ENCODE measurements around the gene CCHCR1.

CCHCR1 gene

GRCh38 chr6:31161216-31162126 is 3.9 kb upstream of the CCHCR1 start:
- no peak for DNase-seq

- DNase-seq, result no peak
These were observed 1.6 kb upstream of the CCHCR1 start for GRCh38 chr6:31158863-31159855.

DNA sequence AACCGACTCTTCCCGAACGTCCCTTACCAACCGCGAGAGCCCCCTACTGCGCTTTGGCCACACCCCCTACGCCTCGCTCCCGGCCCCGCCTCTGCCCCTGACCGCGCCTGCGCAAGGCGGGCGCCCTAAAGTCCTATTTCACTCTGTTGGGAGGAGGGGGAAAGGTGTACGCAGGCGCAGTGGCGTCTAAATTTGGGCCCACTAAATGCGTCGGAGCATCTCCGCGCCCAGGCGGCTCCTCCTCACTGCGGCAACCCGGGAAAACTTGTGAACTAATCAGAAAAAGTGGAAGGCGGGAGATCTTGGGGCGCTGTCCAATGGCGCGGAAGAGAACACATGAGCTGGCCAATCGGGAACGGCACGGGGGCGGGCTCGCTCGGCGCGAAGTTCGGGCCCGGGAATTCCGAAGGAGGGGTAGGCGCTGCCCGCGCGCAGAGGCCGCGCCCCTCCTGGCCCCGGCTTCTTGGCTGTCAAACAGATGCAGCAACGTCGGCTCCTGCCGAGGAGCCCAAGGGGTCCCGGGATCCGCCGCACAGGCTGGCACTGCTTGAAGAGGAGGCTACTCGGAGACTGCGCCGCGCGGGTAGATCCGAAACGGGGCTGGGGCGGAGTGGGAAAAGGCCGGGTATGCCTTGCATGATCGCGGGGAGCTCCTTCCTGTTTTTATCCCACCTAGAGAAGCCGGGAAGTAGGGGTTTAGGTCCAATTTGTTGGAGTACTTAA is 699 bp upstream of the CCHCR1 start, which contains the start of gene TCF19:
Gene TCF19, plus strand, starts transcription at position 450 of the 723 bp plus-strand sequence. CDS start 881 bp downstream, outside the sequence.
- DNase-seq, result peak; percentile 98

GRCh38 chr6:31156641-31157040 is 961 bp downstream of the CCHCR1 start:
- no peak for DNase-seq

DNA sequence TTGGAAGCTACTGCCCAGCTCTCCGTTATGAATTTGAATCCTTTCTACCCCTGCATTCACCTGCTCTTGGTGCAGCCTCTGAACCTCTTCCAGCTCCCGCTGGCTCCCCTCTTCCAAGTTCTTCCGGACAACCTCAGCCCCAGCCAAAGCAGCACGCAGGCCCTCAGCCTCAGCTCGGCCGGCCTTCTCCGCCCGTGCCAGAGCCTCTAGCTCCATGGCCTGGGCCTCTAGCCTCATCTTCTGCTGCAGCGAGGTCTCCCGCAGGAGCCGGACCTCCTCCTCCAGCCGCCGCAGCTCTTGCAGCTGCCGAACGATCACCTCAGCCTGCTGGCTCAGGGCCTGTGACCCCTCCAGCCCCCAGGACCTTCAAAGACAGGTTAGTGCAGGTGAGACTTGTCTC is 3.2 kb downstream of the CCHCR1 start:
- no peak for DNase-seq

DNA sequence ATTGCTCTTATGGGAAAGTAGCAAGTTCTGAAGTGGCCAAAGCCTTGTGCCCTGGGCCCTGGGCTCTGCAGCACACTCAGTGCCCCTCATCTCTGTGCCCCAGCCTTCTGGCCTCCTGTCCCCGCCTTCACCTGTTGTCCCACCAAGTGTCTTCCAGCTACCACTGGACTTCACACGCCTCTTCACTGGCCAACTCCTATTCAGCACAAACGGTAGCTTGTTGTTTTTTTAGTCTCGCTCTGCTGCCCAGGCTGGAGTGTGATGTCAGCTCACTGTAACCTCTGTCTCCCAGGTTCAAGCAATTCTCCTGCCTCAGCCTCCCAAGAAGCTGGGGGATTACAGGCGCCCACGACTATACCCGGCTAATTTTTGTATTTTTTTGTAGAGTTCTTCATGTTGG is 4.8 kb downstream of the CCHCR1 start:
- no peak for DNase-seq

DNA sequence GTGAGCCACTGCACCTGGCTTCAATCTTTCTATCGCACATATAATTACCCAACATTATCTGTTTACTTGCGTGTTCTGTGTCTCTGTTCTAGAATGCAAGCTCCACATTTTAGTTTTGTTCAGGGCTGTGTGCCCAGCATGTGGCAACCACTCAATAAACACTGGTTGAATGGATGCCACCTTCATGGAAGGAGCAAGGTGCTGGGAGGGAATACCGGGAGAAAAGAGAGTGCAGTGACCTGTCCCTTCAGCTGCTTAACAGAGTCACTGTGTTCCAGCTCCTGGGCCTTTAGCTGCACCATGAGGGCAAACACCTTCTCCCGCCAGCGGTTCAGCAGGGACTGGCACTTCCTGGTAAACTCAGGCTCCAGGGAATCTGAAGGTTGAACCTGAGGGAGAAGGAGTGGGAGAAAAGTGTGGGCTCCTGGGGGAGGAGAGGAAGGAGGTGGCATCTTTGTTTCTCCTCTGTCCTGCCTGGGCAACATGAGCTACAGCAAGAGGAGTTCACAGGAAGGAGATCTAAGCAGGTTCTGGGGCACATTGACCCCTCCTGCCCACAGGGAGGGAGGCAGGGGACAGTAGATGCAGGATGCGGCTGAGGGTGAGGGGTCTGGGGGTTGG is 7.7 kb downstream of the CCHCR1 start:
- no peak for DNase-seq

- DNase-seq, result no peak
These were observed 12.2 kb downstream of the CCHCR1 start for GRCh38 chr6:31145386-31145785.

GRCh38 chr6:31144970-31145340 is 12.6 kb downstream of the CCHCR1 start:
- DNase-seq, result no peak

DNA sequence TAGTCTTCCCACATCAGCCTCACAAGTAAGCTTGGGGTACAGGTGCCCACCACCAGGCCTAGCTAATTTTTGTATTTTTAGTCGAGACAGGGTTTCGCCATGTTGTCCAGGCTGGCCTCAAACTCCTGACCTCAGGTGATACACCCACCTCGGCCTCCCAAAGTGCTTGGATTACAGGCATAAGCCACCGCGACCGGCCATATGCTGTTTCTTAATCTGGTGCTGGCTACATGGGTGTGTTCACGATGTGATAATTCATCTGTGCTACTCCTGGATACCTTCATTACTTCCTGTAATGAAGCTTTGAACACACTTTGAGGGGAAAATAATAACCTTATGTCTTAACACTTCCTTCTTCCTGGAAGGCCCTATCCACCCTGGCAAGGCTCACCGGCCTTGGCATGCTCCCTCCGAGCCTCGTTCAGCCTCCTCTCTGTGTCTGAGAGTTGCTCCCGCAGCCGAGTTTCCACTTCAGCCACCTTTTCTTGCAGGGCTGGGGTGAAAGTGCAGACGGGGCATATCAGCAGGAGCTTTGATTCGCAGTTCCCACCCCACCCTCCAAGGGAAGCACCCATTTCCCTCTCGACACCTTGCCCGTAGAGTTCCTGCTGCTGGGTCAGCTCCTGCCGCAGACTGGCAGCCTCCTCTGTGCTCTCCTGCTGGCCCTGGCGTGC is 13.2 kb downstream of the CCHCR1 start:
- no peak for DNase-seq

DNA sequence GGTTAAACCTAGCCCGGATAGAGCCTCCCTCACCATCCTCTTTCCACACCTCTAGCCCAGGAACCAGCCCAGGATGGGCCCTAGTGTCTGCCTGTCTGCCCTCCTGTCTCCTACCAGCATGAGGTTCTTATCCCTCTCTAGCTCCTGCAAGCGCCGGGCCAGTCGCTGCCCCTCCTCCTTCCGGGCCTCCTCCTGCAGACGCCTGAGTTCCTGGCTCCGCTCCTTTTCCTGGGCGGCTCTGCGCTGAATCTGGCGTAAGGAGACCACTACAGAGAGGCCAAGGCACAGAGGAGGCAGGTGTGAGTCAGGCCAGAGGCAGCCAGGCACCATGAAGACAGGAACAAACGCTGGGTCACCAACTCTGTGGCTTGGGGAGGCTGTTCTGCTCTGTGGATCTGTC is 14.5 kb downstream of the CCHCR1 start:
- DNase-seq, result no peak

GRCh38 chr6:31142361-31142761 is 15.2 kb downstream of the CCHCR1 start:
- no peak for DNase-seq

DNA sequence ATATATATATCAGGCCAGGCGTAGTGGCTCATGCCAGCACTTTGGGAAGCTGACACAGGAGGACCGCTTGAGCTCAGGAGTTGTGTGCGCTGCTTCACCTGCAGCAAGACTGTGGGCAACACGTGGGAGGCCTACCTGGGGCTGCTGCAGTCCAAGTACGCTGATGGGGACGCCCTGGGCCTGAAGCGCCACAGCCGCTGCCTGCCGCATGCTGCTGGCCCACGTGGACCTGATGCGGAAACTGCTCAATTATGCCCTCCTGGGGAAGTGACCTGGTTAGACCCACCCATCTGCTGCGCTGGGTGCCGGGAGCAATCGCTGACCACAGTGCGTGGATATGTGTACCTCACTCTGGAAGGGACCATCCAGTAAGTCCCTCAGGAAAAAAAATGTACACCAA is 17.0 kb downstream of the CCHCR1 start:
- no peak for DNase-seq

- DNase-seq, result no peak
These were observed 18.0 kb downstream of the CCHCR1 start for GRCh38 chr6:31139599-31139998.

DNA sequence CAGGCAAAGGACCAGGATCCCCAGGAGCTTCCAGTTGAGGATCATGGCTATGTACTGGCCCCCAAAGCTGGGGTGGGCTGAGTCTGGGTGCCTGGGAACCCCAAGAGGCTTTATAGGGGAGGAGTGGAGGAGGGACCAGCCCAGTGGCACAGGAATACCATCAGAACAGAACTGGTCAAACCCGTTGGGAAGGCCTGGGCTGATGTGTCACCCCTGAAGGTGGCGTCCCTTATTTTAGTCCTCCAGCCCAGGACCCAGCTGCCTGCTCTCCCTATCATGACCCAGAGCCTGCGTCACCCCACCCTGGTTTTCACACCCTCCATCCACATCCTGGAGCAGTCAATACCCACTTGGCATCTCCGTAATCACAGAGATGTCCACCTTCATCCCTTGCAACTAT is 18.6 kb downstream of the CCHCR1 start, which contains the start of gene PSORS1C2:
Gene PSORS1C2, minus strand, starts transcription at position 85 of the 400 bp plus-strand sequence. Its CDS starts 40 bp downstream, at position 45.
- DNase-seq, result no peak

- no peak for DNase-seq
These were observed 21.9 kb downstream of the CCHCR1 start for GRCh38 chr6:31135710-31136109.

- no peak for DNase-seq
These were observed 24.8 kb downstream of the CCHCR1 start for GRCh38 chr6:31132806-31133205.

DNA sequence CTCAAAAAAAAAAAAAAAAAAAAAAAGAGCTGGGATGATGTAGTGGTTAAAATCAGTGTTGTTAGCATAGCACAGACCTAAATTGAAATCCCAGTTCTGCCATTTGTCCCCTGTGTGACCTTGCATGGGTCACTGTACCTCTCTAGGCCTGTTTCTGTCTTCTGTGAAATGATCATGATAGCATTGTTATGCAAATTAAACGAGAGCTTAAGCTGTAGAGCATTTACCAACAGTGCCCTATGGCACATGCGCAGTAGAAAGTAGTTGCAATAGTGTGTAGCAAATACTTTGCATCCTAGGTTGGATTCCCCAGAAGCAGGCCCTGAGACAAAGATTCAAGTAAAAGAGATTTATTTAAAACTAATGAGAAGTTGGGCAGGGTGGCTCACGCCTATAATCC is 26.0 kb downstream of the CCHCR1 start:
- DNase-seq, result no peak

DNA sequence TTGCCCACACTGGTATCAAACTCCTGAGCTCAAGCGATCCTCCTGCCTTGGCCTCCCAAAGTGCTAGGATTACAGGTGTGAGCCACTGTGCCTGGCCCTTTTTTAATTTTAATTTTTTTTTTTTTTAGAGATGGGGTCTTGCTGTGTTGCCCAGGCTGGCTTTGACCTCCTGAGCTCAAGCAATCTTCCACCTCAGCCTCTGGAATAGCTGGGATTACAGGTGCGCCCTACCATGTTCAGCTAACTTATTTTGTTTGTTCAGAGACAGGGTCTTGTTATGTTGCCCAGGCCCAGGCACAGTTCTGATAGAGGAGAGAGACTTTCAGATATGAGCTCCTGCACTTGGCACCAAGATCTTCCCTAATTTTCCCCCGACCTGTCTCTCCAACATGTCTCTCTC is 26.9 kb downstream of the CCHCR1 start:
- no peak for DNase-seq

DNA sequence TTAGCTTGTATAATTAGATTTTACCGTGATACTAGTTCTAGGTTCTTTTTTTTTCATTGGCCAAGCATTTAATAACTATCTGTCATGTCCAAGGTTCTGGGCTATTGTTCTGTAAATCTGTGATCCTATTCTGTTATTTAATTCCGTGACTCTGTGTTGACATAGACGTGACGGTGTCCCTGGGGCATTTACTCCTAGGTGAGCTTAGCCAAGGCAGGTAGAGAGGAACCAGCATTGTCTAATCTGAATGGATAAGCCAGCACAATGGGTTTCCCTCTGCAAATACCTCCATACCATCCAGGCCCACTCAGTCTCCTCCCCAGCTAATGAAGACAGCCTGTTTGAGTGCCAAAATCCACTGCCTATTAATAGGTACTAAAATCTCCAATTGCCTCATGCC is 28.5 kb downstream of the CCHCR1 start:
- no peak for DNase-seq

- DNase-seq, result peak; percentile 20
These were observed 29.4 kb downstream of the CCHCR1 start for GRCh38 chr6:31128093-31128676.
